ENCODE data around the gene SCFD2.
"Not testable (repeated sequence)": the region's sequence is repeated elsewhere in the genome, so short reads cannot be mapped to it uniquely, and the experiment has no call there.

SCFD2 gene

DNA sequence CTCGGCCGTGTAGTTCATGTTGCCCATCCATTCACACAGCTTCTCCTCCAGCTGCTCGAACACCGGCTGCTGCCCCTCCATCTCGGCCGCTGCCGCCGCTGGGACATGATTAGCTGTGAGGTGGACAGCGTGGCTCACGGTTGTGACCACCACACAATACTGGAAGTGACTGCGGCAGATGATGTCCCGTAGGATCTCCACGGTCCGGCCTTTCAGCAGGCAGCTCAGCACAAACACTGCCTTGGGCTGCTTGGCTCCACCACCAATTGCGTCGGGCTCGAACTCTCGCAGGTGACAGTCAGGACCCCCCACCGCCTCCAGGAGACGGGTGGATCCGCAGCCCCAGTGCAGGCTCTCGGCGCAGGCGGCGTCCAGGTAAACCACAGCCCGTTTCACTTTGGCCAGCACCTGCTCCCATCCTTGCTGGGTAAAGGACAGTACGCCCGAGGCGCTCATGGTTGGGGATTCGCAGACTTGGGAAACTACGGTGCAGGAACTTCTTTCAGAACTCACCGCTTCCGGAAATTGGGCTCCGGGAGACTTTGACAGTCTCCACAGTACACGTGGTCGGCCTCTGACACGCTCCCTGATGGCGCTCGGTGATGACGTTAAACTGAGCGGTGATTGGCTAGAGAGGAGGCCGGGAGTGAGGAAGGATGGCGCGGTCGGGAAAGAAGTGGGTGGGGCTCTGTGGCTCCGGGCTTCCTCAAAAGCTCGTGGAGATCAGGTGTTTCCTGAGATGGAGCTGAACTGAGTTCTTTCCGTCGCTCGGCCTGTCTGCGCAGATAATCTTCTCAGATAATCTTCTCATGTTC, at the start of gene SCFD2:
SCFD2 (minus strand) TSS at position 576 of the 815 bp plus-strand sequence.
- DNase-seq = peak; percentile 45

DNA sequence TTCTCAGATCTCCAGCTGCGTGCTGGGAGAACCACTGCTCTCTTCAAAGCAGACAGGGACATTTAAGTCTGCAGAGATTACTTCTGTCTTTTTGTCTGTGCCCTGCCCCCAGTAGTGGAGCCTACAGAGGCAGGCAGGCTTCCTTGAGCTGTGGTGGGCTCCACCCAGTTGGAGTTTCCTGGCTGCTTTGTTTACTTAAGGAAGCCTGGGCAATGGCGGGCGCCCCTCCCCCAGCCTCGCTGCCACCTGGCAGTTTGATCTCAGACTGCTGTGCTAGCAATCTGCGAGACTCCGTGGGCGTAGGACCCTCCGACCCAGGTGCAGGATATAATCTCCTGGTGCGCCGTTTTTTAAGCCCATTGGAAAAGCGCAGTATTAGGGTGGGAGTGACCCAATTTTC, 43.6 kb upstream of the SCFD2 start:
- not testable (repeated sequence) for DNase-seq

DNA sequence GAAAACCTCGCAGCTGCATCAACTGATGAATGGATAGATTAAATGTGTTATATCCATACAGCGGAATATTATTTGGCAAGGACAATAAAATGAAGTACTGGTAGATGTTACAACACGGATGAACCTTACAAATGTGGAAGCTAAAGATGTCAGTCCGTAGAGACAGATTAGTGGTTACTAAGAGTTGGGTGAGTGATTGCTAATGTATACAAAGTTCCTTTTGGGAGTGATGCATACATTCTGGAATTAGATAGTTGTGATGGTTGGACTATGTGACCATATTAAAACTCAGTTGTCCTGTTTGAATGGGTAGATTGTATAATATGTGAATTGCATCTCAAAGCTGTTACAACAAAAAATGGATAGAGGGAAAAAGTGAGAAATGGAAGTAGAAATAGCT, 14.4 kb upstream of the SCFD2 start:
- no peak for DNase-seq

DNA sequence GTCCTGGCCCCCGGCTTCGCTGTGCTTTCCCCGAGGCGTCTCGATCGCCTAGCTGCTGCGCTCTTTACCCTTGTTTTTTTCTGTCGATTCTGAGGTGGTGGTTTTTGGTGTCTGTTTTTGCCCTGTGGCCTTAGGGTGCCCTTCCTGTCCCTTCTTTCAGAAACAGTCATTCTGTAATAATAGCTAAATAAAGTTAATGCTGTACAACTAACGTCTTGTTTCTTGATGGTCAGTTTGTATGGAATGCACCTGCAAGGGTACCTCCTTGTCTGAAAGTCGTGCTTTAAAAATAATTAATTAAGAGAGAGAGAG, 12.3 kb upstream of the SCFD2 start:
- DNase-seq = no peak

DNA sequence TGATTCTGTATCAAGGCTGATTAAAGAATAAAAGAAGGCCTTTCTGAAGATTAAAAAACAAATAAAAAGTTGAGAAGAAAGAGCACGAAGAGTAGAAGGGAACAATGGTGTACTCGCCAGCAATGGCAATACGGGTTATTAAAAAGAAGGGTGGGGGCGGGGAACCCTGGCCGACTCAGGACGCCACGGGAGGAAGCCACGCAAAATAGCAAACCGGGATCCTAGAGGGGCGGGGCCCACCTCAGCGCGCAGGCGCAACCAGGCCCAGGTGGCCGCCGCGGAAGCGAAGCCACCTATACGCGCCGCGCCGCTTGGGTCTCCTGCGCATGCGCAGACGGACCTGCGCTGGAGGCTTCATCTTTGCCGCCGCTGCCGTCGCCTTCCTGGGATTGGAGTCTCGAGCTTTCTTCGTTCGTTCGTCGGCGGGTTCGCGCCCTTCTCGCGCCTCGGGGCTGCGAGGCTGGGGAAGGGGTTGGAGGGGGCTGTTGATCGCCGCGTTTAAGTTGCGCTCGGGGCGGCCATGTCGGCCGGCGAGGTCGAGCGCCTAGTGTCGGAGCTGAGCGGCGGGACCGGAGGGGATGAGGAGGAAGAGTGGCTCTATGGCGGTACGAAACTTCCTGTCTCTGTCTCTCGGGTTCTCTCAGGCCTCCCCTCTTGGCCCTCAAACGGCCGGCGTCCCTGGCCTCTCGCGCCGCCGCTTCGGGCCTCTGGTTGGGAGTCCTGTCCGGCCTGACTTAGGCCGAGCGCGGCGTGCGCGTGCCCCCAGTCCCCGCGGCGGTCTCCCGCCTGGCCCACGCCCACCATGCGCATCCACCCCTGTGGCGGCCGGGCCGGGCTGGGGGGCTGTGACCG, 11.7 kb upstream of the SCFD2 start, which contains the start of gene FIP1L1:
FIP1L1 (plus strand) TSS at position 323 of the 852 bp plus-strand sequence; CDS start at position 521, 198 bp downstream.
- peak; percentile 47 for DNase-seq

DNA sequence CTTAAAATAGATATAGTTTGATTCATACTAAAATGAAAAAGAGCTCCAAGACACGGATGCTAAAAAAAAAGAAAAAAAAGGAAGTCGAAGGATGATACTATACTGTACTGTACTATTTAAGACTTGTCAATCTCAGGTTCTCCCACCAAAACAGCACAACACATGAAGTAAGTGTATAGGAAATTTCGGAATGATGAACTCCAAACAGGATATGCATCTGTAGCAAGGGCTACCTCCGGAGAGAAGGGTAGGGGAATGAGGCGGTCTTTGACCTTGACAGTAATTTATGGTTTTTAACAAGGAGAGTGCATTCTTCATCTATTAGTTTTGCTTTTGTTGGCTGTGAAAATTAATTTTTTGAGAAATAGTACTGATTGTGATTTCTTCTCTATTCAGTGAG, 11.0 kb upstream of the SCFD2 start:
- no peak for DNase-seq

DNA sequence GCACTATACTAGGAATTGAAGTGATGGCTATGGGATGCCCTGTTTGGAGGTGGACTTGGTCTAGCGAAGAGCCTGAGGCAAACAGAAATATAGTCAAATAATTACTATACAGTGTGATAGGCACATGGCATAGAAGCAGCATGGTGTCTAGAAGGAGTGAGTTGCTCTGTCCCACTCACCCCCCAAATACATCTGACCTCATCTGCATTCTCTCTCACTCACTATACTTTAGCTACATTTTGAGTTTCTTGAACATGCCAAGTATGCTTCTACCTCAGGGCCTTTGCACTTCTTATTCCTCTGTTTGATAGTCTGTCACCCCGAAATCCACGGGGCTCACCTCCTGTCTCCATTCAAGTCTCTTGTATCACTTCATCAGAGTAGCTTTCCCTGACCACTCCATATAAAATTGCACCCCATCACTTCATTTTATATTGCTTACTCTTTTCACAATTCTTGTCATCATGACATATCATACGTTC, 9.0 kb upstream of the SCFD2 start:
- DNase-seq = no peak

DNA sequence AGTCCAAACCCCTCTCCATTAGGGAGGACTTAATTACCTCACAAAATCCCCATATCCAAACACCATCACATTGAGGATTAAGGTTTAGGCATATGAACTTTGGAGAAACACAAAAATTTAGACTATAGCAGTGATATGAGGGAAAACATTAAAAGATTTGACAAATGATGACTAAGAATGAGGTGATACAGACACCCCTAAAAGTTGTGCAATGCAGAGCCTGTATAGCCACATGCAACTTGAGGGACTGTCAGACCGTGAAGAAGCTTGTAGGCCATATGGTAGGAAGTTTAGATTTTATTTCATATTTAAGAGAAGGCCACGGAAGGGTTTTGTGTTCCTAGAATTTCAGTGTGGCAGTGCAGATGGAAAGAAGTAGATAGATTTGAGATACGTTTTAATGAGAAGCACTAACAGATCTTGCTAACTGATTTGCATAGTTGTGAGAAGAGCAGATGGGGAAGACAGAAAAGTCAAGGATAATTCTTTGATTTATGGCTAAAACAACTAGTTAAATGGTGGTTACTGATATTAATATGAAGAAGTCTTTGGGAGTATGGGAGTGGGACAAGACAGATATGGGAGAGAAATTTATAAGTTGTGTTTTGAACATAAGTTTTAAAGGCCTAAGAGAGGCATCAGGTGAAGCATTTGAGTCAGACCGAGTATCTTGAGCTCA, 6.1 kb upstream of the SCFD2 start:
- DNase-seq = no peak

DNA sequence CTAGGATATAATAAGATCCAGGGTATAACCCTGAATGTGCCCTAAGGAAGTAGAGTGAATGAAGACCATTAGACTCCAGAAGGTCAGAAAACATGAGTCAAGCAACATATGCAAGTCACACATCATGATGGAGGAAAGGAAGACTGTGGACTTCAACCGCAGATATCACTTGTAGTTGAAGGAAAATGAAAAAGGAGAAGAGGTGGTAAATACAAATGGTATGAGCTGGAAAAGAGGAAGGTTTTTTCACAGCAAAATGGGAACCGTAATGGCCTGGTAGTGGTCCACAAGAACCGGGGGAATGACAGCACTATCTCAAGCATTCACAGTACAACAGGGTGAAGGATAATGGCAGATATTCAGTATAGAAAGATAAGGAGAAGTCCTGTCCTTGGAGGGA, 5.2 kb upstream of the SCFD2 start:
- no peak for DNase-seq

DNA sequence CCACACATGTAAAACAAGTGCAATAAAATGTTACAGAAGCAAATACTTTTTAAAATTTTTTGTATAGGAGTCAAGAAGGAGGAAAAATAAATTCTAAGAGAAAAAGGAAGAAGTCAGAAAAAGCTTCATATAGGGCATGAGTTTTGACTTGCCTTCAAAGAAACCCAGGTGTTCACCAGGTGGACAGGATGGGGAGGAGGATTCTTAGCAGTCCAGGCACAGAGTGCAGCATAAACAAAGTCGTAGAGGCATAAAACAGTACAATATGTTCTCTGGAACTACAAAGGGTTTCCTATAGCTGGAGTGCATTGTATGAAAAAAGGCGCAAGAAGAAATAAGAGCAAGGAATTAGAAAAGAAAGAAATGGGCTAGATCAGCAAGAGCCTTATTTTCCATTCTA, 1.9 kb upstream of the SCFD2 start:
- no peak for DNase-seq

DNA sequence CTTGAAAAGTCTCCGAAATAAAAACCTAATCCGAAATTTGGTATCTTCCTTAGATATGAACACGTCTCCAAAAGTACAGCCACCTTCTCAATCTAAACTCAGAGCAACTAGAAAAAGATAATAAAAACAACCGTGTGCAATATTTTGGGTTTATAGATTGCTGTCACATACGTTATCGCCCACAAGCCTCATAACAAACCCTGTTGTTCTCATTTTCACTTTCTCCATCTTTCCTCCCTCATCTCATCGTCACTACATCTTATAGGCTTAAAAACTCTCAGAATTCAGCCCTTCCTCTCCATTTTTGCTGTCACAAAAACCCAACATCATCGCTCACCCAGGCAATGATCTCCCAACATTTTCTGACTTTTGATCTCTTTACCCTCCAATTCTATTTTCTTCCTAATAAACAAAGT, 448 bp upstream of the SCFD2 start:
- DNase-seq = no peak

DNA sequence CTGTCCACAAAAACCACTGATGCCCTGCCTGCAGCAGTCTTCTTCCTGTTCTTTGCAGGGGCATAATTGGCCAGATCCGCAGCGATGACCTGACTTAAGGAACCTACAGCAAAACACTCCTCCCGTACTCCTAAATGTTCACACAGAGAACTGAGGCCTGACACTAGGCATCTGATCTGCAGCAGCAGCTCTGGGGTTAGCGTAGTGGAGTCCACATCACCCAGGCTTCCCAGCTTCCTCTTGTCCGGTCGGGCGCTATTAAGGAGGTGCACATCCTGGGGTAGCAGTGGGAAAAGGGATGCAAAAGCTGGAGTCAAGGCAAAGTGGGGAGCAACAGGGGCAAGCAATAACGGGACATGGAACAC, 758 bp downstream of the SCFD2 start:
- DNase-seq = no peak

DNA sequence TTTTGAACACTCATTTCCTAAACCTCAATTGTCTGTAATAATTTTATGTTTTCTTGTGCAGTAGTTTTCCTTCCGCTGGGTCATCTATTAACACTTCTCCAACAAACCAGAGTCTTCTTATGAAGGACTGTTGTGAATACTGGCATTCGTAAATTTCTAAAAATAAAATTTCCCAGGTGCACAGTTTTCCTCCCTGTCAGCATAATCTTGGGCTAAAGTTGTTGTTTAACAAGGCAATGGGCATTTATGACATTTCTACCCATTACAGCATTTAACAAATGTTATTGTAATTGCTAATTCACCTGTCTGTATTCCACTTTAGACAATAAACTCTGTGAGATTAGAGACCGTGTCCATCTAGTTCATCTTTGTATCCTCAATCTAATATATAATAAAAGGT, 1.2 kb downstream of the SCFD2 start:
- no peak for DNase-seq

DNA sequence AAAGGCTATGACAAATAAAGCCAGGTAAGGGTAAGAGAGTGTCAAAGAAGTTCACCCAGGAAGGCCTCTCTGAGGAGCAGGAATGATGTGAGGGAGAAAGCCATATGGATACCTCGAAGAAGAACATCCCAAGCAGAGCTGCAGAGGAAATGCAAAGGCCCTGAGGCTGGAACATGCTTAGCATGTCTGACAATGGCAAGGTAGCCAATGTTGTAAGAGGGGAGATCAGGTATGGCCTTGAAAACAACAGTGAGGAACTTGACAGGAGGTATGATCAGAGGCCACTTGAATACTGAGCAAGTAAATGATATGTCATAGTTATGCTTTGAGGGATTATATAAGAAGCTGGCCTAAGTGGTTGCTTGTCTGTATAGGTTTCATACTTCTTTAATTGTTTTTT, 3.8 kb downstream of the SCFD2 start:
- DNase-seq = no peak

DNA sequence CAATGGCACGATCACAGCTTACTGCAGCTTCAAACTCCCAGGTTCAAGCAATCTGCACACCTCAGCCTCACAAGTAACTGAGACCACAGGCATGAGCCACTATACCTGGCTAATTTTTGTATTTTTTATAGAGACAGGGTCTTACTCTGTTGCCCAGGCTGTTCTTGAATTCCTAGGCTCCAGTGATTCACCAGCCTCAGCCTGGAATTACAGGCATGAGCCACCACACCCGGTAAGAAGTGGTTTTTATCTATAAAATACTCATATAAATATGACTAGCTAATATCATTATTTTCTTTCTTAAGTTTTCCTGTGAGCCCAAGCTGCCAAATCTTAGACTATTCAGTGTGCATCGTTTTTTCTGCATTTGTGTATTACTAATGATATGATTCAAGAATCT, 4.4 kb downstream of the SCFD2 start:
- no peak for DNase-seq

DNA sequence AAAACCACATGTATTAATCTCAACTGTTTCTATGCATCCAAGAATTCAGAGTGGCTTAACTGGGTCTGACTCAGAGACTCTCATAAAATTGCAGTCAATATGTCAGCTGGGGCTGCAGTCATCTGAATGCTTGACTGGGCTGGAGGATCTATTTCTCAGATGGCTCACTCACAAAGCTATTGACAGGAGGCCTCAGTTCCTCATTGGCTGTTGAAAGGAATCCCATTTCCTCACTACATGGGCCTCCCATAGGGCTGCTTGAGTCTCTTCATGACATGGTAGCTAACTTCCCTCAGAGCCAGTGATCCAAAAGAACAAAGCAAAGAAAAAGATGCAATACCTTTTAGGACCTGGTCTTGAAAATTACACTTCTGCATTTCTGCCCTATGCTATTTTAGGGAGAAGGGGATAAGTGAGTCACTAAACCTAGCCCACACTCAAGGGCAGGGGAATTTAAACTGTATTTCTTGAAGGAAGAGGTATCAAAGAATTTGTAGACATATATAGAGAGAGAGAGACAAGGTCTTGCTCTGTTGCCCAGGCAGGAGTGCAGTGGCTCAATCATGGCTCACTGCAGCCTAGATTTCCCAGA, 9.8 kb downstream of the SCFD2 start:
- DNase-seq = no peak

DNA sequence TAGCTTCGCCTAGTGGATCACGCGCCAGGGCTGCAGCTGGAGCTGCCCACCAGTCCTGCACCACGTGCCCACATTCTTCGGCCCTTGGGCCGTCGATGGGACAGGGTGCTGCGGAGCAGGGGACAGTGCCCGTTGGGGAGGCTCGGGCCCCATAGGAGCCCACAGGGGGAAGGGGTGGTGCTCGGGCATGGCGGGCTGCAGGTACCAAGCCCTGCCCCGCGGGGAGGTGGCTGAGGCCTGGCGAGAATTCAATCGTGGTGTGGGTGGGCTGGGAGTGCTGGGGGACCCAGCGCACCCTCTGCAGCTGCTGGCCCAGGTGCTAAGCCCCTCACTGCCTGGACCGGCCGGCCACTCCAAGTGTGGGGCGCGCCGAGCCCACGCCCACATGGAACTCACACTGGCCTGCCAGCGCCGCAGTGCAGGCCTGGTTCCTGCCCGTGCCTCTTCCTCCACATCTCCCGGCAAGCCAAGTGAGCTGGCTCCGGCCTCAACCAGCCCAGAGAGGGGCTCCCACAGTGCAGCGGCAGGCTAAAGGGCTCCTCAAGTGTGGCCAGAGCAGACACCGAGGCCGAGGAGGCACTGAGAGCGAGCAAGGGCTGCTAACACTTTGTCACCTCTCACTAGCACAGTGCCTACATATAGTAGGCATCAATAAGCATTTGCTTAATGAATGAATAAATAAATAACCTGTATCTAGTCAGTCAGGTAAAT, 11.7 kb downstream of the SCFD2 start:
- no peak for DNase-seq

DNA sequence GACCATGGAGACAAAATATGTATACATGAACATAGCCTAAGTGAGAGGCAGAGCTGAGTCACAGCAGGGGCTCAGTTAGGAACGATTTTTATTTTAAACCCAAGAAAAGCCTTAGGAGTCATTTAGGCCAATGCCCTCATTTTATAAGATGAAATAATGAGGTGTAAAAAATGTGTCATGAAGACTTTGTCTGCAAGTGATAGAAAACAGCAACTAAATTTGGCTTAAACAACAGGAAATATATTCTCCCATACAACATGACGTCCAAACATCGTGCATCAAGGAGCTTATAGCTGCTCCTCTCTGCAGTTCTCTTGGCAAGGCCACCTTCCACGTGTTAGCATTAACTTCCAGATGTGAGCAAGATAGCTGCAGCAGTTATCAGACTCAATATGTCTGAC, 16.8 kb downstream of the SCFD2 start:
- DNase-seq = no peak

DNA sequence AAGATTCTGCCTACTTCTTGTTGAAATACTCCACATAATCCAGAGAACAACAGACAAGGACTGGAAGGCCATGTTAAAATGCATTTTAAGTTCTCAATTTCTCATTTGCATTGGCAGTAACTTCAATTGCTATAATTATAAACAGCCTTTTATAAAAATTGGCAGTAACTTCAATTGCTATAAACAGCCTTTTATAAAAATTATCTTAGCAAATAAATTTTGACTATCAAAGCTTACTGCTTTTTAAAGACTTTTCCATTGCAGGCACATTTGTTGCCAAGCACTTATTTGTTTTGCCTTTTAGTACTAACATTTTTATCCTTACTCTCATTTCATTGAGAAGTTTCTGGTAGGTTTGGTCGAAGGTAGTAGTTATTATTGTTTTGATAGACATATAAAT, 17.8 kb downstream of the SCFD2 start:
- no peak for DNase-seq

DNA sequence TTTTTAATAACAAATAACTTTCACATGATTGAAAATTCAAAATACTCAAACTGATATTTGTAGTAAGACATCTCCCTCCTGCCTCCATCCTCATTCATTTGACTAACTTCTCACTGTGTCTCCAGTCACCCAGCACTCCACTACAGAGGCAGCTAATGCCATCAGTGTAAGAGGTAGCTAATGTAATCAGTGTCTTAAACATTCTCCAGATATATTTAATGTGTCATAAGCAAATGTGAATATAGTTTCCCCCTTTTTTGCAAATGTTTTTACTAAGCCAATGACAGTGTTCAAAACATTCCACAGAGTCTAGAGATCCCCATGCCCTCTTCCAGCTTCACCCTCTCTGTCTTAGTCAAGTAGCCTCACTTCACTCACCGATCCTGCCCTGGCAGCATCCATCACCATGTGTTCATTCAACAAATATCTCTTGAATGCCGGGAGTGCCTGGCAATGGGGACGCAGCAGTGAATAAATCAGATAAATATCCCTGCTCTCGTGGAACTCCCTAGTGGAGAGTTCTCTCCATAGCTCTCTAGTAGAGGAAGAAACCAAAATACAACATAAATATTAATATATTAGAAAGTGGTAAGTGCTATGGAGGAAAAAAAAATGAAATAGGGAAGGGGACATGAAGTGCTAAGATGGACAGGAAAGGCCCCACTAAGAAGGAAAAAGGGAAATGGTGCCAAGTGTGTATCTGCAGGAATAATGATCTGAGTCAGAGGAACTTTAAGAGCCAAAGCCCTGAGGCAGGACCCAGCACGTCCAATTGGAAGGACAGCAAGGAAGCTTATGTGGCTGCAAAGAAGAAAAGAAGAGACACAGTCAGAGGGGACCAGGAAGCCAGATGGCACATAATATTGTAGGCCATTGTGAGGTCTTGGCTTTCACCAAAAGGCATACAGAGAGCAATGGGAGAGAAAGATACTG, 18.7 kb downstream of the SCFD2 start:
- no peak for DNase-seq

DNA sequence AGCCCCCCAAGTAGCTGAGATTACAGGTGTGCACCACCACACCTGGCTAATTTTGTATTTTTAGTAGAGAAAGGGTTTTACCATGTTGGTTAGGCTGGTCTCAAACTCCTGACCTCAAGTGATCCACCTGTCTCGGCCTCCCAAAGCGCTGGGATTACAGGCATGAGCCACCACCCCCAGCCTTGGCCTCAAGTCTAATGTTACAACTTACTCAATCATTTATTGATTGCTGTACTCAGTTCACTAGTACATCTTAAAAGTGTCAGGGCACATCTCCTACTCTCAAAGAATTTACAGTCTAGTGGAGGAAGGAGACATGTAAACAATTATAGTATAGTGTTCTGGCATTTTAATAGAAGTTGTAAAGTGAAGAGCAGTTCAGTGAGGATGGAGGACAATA, 19.5 kb downstream of the SCFD2 start:
- not testable (repeated sequence) for DNase-seq

All from GOT3 (cell line).